MG63 (cell line): Measurements from ENCODE around the gene RAE1. TPM values are rescaled to one million over a fixed set of nuclear protein-coding genes. Genes with fewer than 3 reads are reported as not detected.
A peak's percentile ranks its signal among the peaks of the same experiment; 100 is the strongest.

Source experiments
- DNase-seq: peaks from one replicate; pipeline ENCODE4 v3.0.0-alpha.2; 2020
- H3K27me3 ChIP-seq: fragments of 250-450 bp; sonication (Bioruptor Pico); 2 replicates; pipeline ENCODE4 v1.5.1; 2020; ENCODE audit warnings: mild to moderate bottlenecking, moderate library complexity
- H3K36me3 ChIP-seq: fragments of 250-450 bp; sonication (Bioruptor Pico); 2 replicates; pipeline ENCODE4 v1.5.1; 2020; ENCODE audit warnings: mild to moderate bottlenecking, moderate library complexity
- H3K4me3 ChIP-seq: fragments of 250-450 bp; sonication (Bioruptor Pico); 2 replicates; pipeline ENCODE4 v1.5.1; 2020; ENCODE audit warnings: mild to moderate bottlenecking, moderate library complexity
- H3K9me3 ChIP-seq: fragments of 250-450 bp; sonication (Bioruptor Pico); 2 replicates; pipeline ENCODE4 v1.5.1; 2020; ENCODE audit warnings: mild to moderate bottlenecking, moderate library complexity
- total RNA-seq: library from RNA; depleted of rRNA; stranded (reverse); fragments of >200 nt; shearing (Covaris generic); gene quantifications from 2 replicates; pipeline ENCODE4 v1.2.3, GENCODE V29; 2014; ENCODE audit warnings: low replicate concordance

Gene RAE1
- total RNA-seq, 1 experiment from 2014 or later, result 85.5 TPM

GRCh38 chr20:57320358-57320757 is 30.7 kb upstream of the RAE1 start:
- no peaks in the 10 kb centered on the region for H3K9me3 ChIP-seq
- H3K36me3 ChIP-seq, result no peaks in the 10 kb centered on the region
- H3K4me3 ChIP-seq, result no peak overlapping the region
- no peaks in the 10 kb centered on the region for H3K27me3 ChIP-seq
- no peak for DNase-seq

GRCh38 chr20:57321142-57321541 is 29.9 kb upstream of the RAE1 start:
- Histone ChIP-seq H3K9me3 (no peaks in the 10 kb centered on the region), H3K36me3 (no peaks in the 10 kb centered on the region), H3K4me3 (no peak overlapping the region), H3K27me3 (no peaks in the 10 kb centered on the region)
- no peak for DNase-seq

GRCh38 chr20:57322476-57322875 is 28.6 kb upstream of the RAE1 start:
- H3K4me3 ChIP-seq, result no peak overlapping the region
- DNase-seq, result peak; percentile 20
- no peaks in the 10 kb centered on the region for H3K36me3 ChIP-seq
- H3K27me3 ChIP-seq, result no peaks in the 10 kb centered on the region
- H3K9me3 ChIP-seq, result no peaks in the 10 kb centered on the region

GRCh38 chr20:57323034-57323433 is 28.0 kb upstream of the RAE1 start:
- Histone ChIP-seq H3K27me3 (no peaks in the 10 kb centered on the region), H3K9me3 (no peaks in the 10 kb centered on the region), H3K36me3 (no peaks in the 10 kb centered on the region), H3K4me3 (no peak overlapping the region)
- peak; percentile 91 for DNase-seq

- H3K27me3 ChIP-seq, result 0 out of 2 replicates have a peak, but pooled peaks cover 2% of the 10 kb centered on the region
Measured at GRCh38 chr20:57325632-57326356, 25.3 kb upstream of the RAE1 start.

GRCh38 chr20:57326667-57327455 is 24.2 kb upstream of the RAE1 start:
- no peaks in the 10 kb centered on the region for H3K36me3 ChIP-seq
- DNase-seq, result no peak
- 0 out of 2 replicates have a peak, but pooled peaks cover 2% of the 10 kb centered on the region for H3K27me3 ChIP-seq
- H3K9me3 ChIP-seq, result no peaks in the 10 kb centered on the region
- H3K4me3 ChIP-seq, result no peak overlapping the region

More at GRCh38 chr20:57325632-57326356, 25.3 kb upstream of the RAE1 start:
- Histone ChIP-seq H3K36me3 (no peaks in the 10 kb centered on the region), H3K9me3 (no peaks in the 10 kb centered on the region), H3K4me3 (no peak overlapping the region)
- no peak for DNase-seq

- no peak for DNase-seq
- H3K27me3 ChIP-seq, result 0 out of 2 replicates have a peak, but pooled peaks cover 2% of the 10 kb centered on the region
- no peak overlapping the region for H3K4me3 ChIP-seq
- H3K9me3 ChIP-seq, result no peaks in the 10 kb centered on the region
- no peaks in the 10 kb centered on the region for H3K36me3 ChIP-seq
Measured at GRCh38 chr20:57327820-57328219, 23.2 kb upstream of the RAE1 start.

GRCh38 chr20:57329608-57330221 is 21.3 kb upstream of the RAE1 start, which contains the start of gene SPO11:
TSS of gene SPO11 (plus strand) at chr20:57329803. CDS start at chr20:57329868, 65 bp downstream.
- no peak within 1 kb of the TSS for H3K4me3 ChIP-seq
- no peaks in the 10 kb centered on the region for H3K36me3 ChIP-seq
- DNase-seq, result no peak
- H3K27me3 ChIP-seq, result 0 out of 2 replicates have a peak, but pooled peaks cover 2% of the 10 kb centered on the region
- H3K9me3 ChIP-seq, result no peaks in the 10 kb centered on the region

- Histone ChIP-seq H3K36me3 (no peaks in the 10 kb centered on the region), H3K27me3 (0 out of 2 replicates have a peak, but pooled peaks cover 2% of the 10 kb centered on the region), H3K9me3 (no peaks in the 10 kb centered on the region), H3K4me3 (no peak overlapping the region)
- peak; percentile 28 for DNase-seq
Measured at GRCh38 chr20:57330998-57331397, 20.1 kb upstream of the RAE1 start.

GRCh38 chr20:57332105-57333089 is 18.7 kb upstream of the RAE1 start:
- Histone ChIP-seq H3K9me3 (no peaks in the 10 kb centered on the region), H3K36me3 (no peaks in the 10 kb centered on the region), H3K27me3 (0 out of 2 replicates have a peak, but pooled peaks cover 2% of the 10 kb centered on the region), H3K4me3 (no peak overlapping the region)
- DNase-seq, result no peak

- Histone ChIP-seq H3K27me3 (0 out of 2 replicates have a peak, but pooled peaks cover 2% of the 10 kb centered on the region), H3K36me3 (no peaks in the 10 kb centered on the region), H3K9me3 (no peaks in the 10 kb centered on the region), H3K4me3 (no peak overlapping the region)
- DNase-seq, result no peak
Measured at GRCh38 chr20:57335392-57335791, 15.7 kb upstream of the RAE1 start.

GRCh38 chr20:57341663-57342062 is 9.4 kb upstream of the RAE1 start:
- no peaks in the 10 kb centered on the region for H3K27me3 ChIP-seq
- H3K36me3 ChIP-seq, result no peaks in the 10 kb centered on the region
- DNase-seq, result no peak
- H3K4me3 ChIP-seq, result no peak overlapping the region
- H3K9me3 ChIP-seq, result no peaks in the 10 kb centered on the region

- no peaks in the 10 kb centered on the region for H3K27me3 ChIP-seq
- H3K9me3 ChIP-seq, result no peaks in the 10 kb centered on the region
- no peaks in the 10 kb centered on the region for H3K36me3 ChIP-seq
- DNase-seq, result no peak
- H3K4me3 ChIP-seq, result no peak overlapping the region
Measured at GRCh38 chr20:57342829-57343228, 8.2 kb upstream of the RAE1 start.

- Histone ChIP-seq H3K27me3 (no peaks in the 10 kb centered on the region), H3K9me3 (no peaks in the 10 kb centered on the region), H3K36me3 (peaks cover 3% of the 10 kb centered on the region; the same call in 1 of the 2 replicates), H3K4me3 (no peak overlapping the region)
- DNase-seq, result peak; percentile 66
Measured at GRCh38 chr20:57346477-57346876, 4.6 kb upstream of the RAE1 start.

GRCh38 chr20:57347393-57347792 is 3.7 kb upstream of the RAE1 start:
- Histone ChIP-seq H3K4me3 (no peak overlapping the region), H3K9me3 (no peaks in the 10 kb centered on the region), H3K36me3 (peaks cover 4% of the 10 kb centered on the region; the same call in 1 of the 2 replicates), H3K27me3 (no peaks in the 10 kb centered on the region)
- no peak for DNase-seq
